Esophagus muscularis mucosa (tissue), 4 donors: ENCODE results near the gene FXR2. TPM values are rescaled to one million over a fixed set of nuclear protein-coding genes. Genes with fewer than 3 reads are reported as not detected.
A peak's percentile ranks its signal among the peaks of the same experiment; 100 is the strongest.
"Not testable (repeated sequence)": the region's sequence is repeated elsewhere in the genome, so short reads cannot be mapped to it uniquely, and the experiment has no call there.

Experiments used
- DNase-seq: peaks from one replicate; pipeline ENCODE4 v3.0.0-alpha.2; 2017; ENCODE audit errors: extremely low spot score
- H3K27ac ChIP-seq, 4 donors: fragments of 200-600 bp; sonication (generic); replicated peaks in 1 of 4; 1 replicate in 3 of 4; 2 replicates in 1 of 4; pipeline ENCODE4 v1.5.1; 2016 to 2019; ENCODE audit warnings: mild to moderate bottlenecking in 1 of 4
- H3K27me3 ChIP-seq, 4 donors: fragments of 200-600 bp; sonication (generic); one replicate each; pipeline versions ENCODE4 v1.5.1 to v1.6.0; 2016 to 2019
- H3K36me3 ChIP-seq, 4 donors: fragments of 200-600 bp; sonication (generic); one replicate each; pipeline ENCODE4 v1.5.1; 2016 to 2019
- H3K4me1 ChIP-seq, 4 donors: fragments of 200-600 bp; sonication (generic); one replicate each; pipeline ENCODE4 v1.5.1; 2016 to 2019
- H3K4me3 ChIP-seq, 4 donors: fragments of 200-600 bp; sonication (generic); 1 replicate in 2 of 4; 2 replicates in 2 of 4; pipeline ENCODE4 v1.5.1; 2016 to 2019; ENCODE audit warnings: mild to moderate bottlenecking in 4 of 4, moderate library complexity in 1 of 4
- H3K9me3 ChIP-seq, 4 donors: fragments of 200-600 bp; sonication (generic); 1 replicate in 3 of 4; 2 replicates in 1 of 4; pipeline ENCODE4 v1.5.1; 2016 to 2019
- EP300 ChIP-seq: sonication (generic); formaldehyde crosslinking; IDR thresholded peaks from one replicate; pipeline ENCODE4 v1.6.1; 2017; ENCODE audit warnings: antibody characterized with exemption
- POLR2A ChIP-seq: fragments of 450-650 bp; IDR thresholded peaks from one replicate; pipeline ENCODE4 v1.6.1; 2017; ENCODE audit warnings: antibody characterized with exemption, moderate library complexity, mild to moderate bottlenecking, low read depth
- POLR2AphosphoS5 ChIP-seq, 2 donors: sonication (generic); formaldehyde crosslinking; IDR thresholded peaks; one replicate each; pipeline ENCODE4 v1.6.1; 2017; ENCODE audit warnings: antibody characterized with exemption in 2 of 2
- WGBS: methylation state at CpG from one replicate; pipeline ENCODE4 v1.1.5; 2018; 5-methylcytosine and 5-hydroxymethylcytosine counted together
- intact Hi-C: fragments of 100-400 bp; cut with DNase I; formaldehyde crosslinking; loops from one replicate; pipeline ENCODE4 v1.15.1; 2023
- total RNA-seq, 4 donors: library from RNA; depleted of rRNA; stranded (reverse); fragments of >200 nt; gene quantifications; one replicate each; pipeline versions ENCODE4 v1.1.0 to v1.2.1, GENCODE V29; 2016
- TF ChIP-seq, protein P1 (sequence below), 3 experiments: fragments of 200-600 bp in 2 of 3; fragments of 450-650 bp in 1 of 3; sonication (generic) in 2 of 3; IDR thresholded peaks; one replicate each; pipeline ENCODE4 v1.5.1; 2017 to 2019; ENCODE audit warnings: antibody characterized with exemption in 3 of 3, mild to moderate bottlenecking in 2 of 3, moderate library complexity in 1 of 3

The FXR2 gene
- total RNA-seq, 4 donors from 2014 or later: 38.2 to 65.8 (median 50.2) TPM

- no peak for TF ChIP-seq EP300
- TF ChIP-seq POLR2AphosphoS5 (IDR thresholded peaks at IDR 0.05): no peak
- TF ChIP-seq, protein P1, sequence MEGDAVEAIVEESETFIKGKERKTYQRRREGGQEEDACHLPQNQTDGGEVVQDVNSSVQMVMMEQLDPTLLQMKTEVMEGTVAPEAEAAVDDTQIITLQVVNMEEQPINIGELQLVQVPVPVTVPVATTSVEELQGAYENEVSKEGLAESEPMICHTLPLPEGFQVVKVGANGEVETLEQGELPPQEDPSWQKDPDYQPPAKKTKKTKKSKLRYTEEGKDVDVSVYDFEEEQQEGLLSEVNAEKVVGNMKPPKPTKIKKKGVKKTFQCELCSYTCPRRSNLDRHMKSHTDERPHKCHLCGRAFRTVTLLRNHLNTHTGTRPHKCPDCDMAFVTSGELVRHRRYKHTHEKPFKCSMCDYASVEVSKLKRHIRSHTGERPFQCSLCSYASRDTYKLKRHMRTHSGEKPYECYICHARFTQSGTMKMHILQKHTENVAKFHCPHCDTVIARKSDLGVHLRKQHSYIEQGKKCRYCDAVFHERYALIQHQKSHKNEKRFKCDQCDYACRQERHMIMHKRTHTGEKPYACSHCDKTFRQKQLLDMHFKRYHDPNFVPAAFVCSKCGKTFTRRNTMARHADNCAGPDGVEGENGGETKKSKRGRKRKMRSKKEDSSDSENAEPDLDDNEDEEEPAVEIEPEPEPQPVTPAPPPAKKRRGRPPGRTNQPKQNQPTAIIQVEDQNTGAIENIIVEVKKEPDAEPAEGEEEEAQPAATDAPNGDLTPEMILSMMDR (IDR thresholded peaks at IDR 0.05): no peak
- TF ChIP-seq POLR2A: no peak
- no peak for DNase-seq
- Histone ChIP-seq H3K4me3 (no peak overlapping the region), H3K36me3 (no peaks in the 10 kb centered on the region), H3K4me1 (peaks cover 19 to 24% (median 22%) of the 10 kb centered on the region in 4 donors), H3K9me3 (no peaks in the 10 kb centered on the region), H3K27me3 (peaks cover 0 to 43% (median 24%) of the 10 kb centered on the region in 4 donors), H3K27ac (no peak overlapping the region)
- intact Hi-C loops: no loop called here
- 61% methylated on average over 4 of the region's 4 CpGs for WGBS
Measured at GRCh38 chr17:7647018-7647417, 32.3 kb upstream of the FXR2 start.

DNA sequence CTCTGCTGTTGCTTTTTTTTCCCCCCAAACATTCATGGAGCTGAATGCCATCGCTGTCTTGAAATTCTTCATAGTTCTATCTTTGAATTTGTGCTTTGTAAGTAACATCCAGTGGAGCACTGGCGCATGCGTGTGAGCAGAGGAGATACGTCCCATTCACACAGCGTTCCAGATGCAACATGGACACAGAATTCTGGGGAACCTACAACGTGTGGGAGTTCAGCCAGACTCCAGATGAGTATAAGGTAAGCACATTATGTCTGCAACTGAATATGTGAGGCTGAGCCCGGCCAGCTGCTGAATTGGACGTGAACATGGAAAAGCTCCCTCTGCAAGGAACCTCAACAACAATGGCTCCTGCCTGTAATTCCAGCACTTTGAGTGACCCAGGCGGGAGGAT lies 31.8 kb upstream of the FXR2 start:
- Histone ChIP-seq H3K27me3 (peaks cover 0 to 37% (median 19%) of the 10 kb centered on the region in 4 donors), H3K9me3 (no peaks in the 10 kb centered on the region), H3K4me1 (peaks cover 13 to 19% (median 16%) of the 10 kb centered on the region in 4 donors), H3K27ac (no peak overlapping the region), H3K36me3 (no peaks in the 10 kb centered on the region), H3K4me3 (no peak overlapping the region)
- WGBS: 54% methylated on average over 8 of the region's 9 CpGs
- no peak for DNase-seq
- TF ChIP-seq POLR2AphosphoS5 (IDR thresholded peaks at IDR 0.05) (peak in 1 of 2 donors; percentile 10), POLR2A (no peak)
- intact Hi-C loops: no loop called here

DNA sequence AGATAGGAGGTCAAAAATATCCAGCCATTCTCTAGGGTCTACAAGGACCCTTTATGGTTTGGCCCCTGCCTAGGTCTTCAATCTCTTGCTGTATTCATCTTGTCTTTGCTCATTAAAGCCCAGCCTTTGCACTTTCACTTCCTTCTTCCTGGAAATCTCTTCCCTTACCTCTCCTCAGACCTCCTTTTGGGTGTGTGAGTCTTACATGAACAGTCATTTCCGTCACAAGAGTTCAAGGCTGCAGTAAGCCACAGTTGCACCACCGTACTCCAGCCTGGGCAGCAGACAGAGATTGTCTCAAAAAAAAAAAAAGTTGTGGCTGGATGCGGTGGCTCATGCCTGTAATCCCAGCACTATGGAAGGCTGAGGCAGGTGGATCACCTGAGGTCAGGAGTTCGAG lies 30.1 kb upstream of the FXR2 start:
- intact Hi-C loops: no loop called here
- H3K9me3 ChIP-seq: no peaks in the 10 kb centered on the region
- no peak overlapping the region for H3K4me3 ChIP-seq
- peaks cover 0 to 20% (median 4%) of the 10 kb centered on the region in 4 donors for H3K27me3 ChIP-seq
- TF ChIP-seq POLR2A (no peak), POLR2AphosphoS5 (IDR thresholded peaks at IDR 0.05) (no peak), EP300 (no peak)
- TF ChIP-seq, protein P1 (IDR thresholded peaks at IDR 0.05): no peak
- no peaks in the 10 kb centered on the region for H3K36me3 ChIP-seq
- no peak overlapping the region for H3K27ac ChIP-seq
- no peak for DNase-seq
- H3K4me1 ChIP-seq: peaks cover 0 to 2% (median 0%) of the 10 kb centered on the region in 4 donors
- WGBS: 85% methylated on average over 4 of the region's 4 CpGs

GRCh38 chr17:7641635-7642034 lies 26.9 kb upstream of the FXR2 start:
- H3K4me3 ChIP-seq, H3K36me3 ChIP-seq, H3K4me1 ChIP-seq, DNase-seq, H3K9me3 ChIP-seq, H3K27ac ChIP-seq, H3K27me3 ChIP-seq, intact Hi-C loops: not testable (repeated sequence)
- WGBS: 62% methylated on average over 7 of the region's 7 CpGs

DNA sequence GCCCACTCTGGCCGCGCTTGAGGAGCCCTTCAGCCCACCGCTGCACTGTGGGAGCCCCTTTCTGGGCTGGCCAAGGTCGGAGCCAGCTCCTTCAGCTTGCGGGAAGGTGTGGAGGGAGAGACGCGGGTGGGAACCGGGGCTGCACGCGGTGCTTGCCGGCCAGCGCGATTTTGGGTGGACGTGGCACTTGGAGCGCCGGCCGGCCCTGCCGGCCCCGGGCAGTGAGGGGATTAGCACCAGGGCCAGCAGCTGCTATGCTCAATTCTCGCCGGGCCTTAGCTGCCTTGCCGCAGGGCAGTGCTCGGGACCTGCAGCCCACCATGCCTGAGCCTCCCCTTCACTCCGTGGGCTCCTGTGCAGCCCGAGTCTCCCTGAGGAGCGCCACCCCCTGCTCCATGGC lies 26.1 kb upstream of the FXR2 start:
- intact Hi-C loops: no loop called here
- Histone ChIP-seq H3K36me3 (no peaks in the 10 kb centered on the region), H3K4me1 (no peaks in the 10 kb centered on the region), H3K27me3 (peaks cover 0 to 4% (median 0%) of the 10 kb centered on the region in 4 donors), H3K9me3 (no peaks in the 10 kb centered on the region), H3K4me3 (no peak overlapping the region), H3K27ac (no peak overlapping the region)
- no peak for DNase-seq
- TF ChIP-seq EP300 (no peak), POLR2AphosphoS5 (IDR thresholded peaks at IDR 0.05) (no peak)
- no CpG with 5 or more reads among the region's 26 CpGs for WGBS

DNA sequence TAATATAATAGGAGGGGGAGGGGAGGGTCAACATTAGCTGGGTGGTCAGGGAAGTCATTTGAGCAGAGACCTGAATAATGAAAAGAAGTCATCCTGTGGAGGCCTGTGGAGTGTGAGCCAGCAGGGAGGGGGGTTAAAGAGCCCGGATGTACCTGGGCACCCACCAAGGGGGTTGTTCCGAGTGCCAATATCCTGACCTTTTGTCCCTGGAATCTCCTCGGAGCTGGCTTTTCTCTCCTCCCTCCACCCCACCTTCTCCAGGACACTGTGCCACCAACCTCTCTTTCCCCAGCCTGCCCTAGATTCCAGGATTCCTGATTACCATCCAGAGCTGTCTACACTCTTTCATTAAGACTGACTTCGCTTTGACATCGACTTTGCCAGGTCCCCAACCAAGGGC lies 21.5 kb upstream of the FXR2 start:
- intact Hi-C loops: no loop called here
- Histone ChIP-seq H3K27me3 (no peaks in the 10 kb centered on the region), H3K4me1 (peaks cover 0 to 4% (median 0%) of the 10 kb centered on the region in 4 donors), H3K4me3 (no peak overlapping the region), H3K36me3 (no peaks in the 10 kb centered on the region), H3K9me3 (no peaks in the 10 kb centered on the region), H3K27ac (no peak overlapping the region)
- WGBS: 73% methylated on average over 5 of the region's 5 CpGs
- no peak for DNase-seq
- no peak for TF ChIP-seq POLR2A
- no peak for TF ChIP-seq EP300
- TF ChIP-seq POLR2AphosphoS5 (IDR thresholded peaks at IDR 0.05): no peak
- TF ChIP-seq, protein P1 (IDR thresholded peaks at IDR 0.05): no peak
